K562 (cell line): ENCODE data around the gene MDN1. TPM values are rescaled to one million over a fixed set of nuclear protein-coding genes. Genes with fewer than 3 reads are reported as not detected.

Experiments
- ATAC-seq: fragments of 200-7000 bp; cut with Tn5 transposase; 3 replicates; pipeline ENCODE4 v1.9.1; 2020; ENCODE audit warnings: moderate library complexity
- BruUV-seq: library from RNA; stranded (reverse); fragments of 400-500 nt; replicated peaks from 2 replicates; lab custom pipeline; 2021; lab: Mats Ljungman, UMichigan
- CTCF ChIA-PET: fragments of 300-600 bp; formaldehyde crosslinking; extraction: SDS; loops from one replicate; lab custom pipeline; 2021; ENCODE audit warnings: low intra/inter-chr PET ratio; lab: Yijun Ruan, JAX
- POLR2A ChIA-PET: fragments of 300-600, 350-650 bp; sonication (Branson Sonifier 250); formaldehyde crosslinking; extraction: SDS; loops from one replicate; lab custom pipeline; 2021; ENCODE audit warnings: antibody characterized with exemption, inconsistent platforms; lab: Yijun Ruan, JAX
- DNase-seq, 4 experiments: peaks; one replicate each; pipeline versions ENCODE4 v3.0.0 to v3.0.0-alpha.2; 2011 to 2018; ENCODE audit warnings: low spot score in 3 of 4, mixed read lengths in 3 of 4; ENCODE audit errors: extremely low read depth in 1 of 4
- FAIRE-seq: peaks from 2 replicates; lab custom pipeline; 2011; peaks lifted over from hg19 to GRCh38; lab: Jason Lieb, UNC
- H2AFZ ChIP-seq: 2 replicates; pipeline ENCODE4 v1.6.0; 2011; ENCODE audit warnings: low read depth, low read length, control low read depth, inconsistent platforms
- H3K27ac ChIP-seq: fragments of 200-600 bp; 3 replicates; pipeline ENCODE4 v1.8.0; 2011; ENCODE audit warnings: low read depth, mild to moderate bottlenecking, control low read depth, inconsistent platforms, low read length, moderate library complexity, mixed read lengths; ENCODE audit errors: extremely low read depth
- H3K27me3 ChIP-seq, 2 experiments: fragments of 300-600 bp in 1 of 2; 2 replicates in 1 of 2; 3 replicates in 1 of 2; pipeline versions ENCODE4 v1.6.0 to v1.8.0; 2011; ENCODE audit warnings: inconsistent platforms in 2 of 2, low read length in 2 of 2, mild to moderate bottlenecking in 1 of 2, mixed read lengths in 1 of 2, moderate library complexity in 1 of 2; ENCODE audit not compliant: control insufficient read depth in 2 of 2, insufficient read depth in 2 of 2
- H3K36me3 ChIP-seq: fragments of 300-600 bp; 3 replicates; pipeline ENCODE4 v1.8.0; 2011; ENCODE audit warnings: mild to moderate bottlenecking, low read length, inconsistent platforms; ENCODE audit not compliant: control insufficient read depth, insufficient read depth
- H3K4me1 ChIP-seq, 2 experiments: fragments of 200-600 bp in 1 of 2; replicated peaks in 1 of 2; 2 replicates in 1 of 2; 3 replicates in 1 of 2; pipeline versions ENCODE4 v1.5.1 to v1.8.0; 2011; ENCODE audit warnings: inconsistent platforms in 2 of 2, low read length in 2 of 2, mild to moderate bottlenecking in 1 of 2, mixed read lengths in 1 of 2, moderate library complexity in 1 of 2; ENCODE audit not compliant: control insufficient read depth in 2 of 2, insufficient read depth in 2 of 2
- H3K4me2 ChIP-seq: 2 replicates; pipeline ENCODE4 v1.6.1; 2011; ENCODE audit warnings: low read length, control low read depth, inconsistent platforms, mixed read lengths; ENCODE audit not compliant: insufficient read depth
- H3K4me3 ChIP-seq: fragments of 200-600 bp; sonication (generic), shearing (Covaris generic); 2 replicates; pipeline ENCODE4 v1.5.1; 2016; ENCODE audit warnings: control low read depth, inconsistent platforms
- H3K79me2 ChIP-seq: fragments of 200-600 bp; 3 replicates; pipeline ENCODE4 v1.8.0; 2011; ENCODE audit warnings: low read length, inconsistent platforms; ENCODE audit not compliant: control insufficient read depth, insufficient read depth
- H3K9ac ChIP-seq, 2 experiments: 2 replicates each; pipeline versions ENCODE4 v1.6.0 to v1.6.1; 2011; ENCODE audit warnings: low read depth in 2 of 2, low read length in 2 of 2, control low read depth in 1 of 2, inconsistent platforms in 1 of 2, mild to moderate bottlenecking in 1 of 2, mixed read lengths in 1 of 2; ENCODE audit not compliant: insufficient read depth in 1 of 2
- H3K9me1 ChIP-seq: one replicate; pipeline ENCODE4 v1.6.0; 2011; ENCODE audit warnings: inconsistent platforms, mild to moderate bottlenecking, low read length, moderate library complexity; ENCODE audit not compliant: control insufficient read depth, insufficient read depth
- H3K9me3 ChIP-seq: replicated peaks from 2 replicates; pipeline ENCODE4 v1.5.1; 2011; ENCODE audit warnings: low read depth, low read length, inconsistent platforms; ENCODE audit not compliant: control insufficient read depth, insufficient read depth
- H4K20me1 ChIP-seq: replicated peaks from 2 replicates; pipeline ENCODE4 v1.6.1; 2011; ENCODE audit warnings: low read length, inconsistent platforms, mixed read lengths; ENCODE audit not compliant: control insufficient read depth, insufficient read depth
- CREB1 ChIP-seq, 2 experiments: sonication (generic) in 1 of 2; formaldehyde crosslinking in 1 of 2; IDR thresholded peaks; 2 replicates each; pipeline versions ENCODE4 v1.6.1 to v1.8.0; 2012 to 2022; ENCODE audit warnings: inconsistent platforms in 1 of 2, mild to moderate bottlenecking in 1 of 2, missing genetic modification reagents in 1 of 2, moderate library complexity in 1 of 2
- KLF10 ChIP-seq: fragments of 250-450 bp; sonication (Bioruptor Pico); IDR thresholded peaks from 2 replicates; pipeline ENCODE4 v1.6.1; 2021; ENCODE audit warnings: matching md5 sums
- WGBS: fragments of 100-300 bp; shearing (Covaris generic); methylation state at CpG from one replicate; pipeline ENCODE4 v1.1.6; 2016; ENCODE audit warnings: low coverage, mixed read lengths; ENCODE audit not compliant: insufficient coverage; ENCODE audit errors: missing lambda C conversion rate; 5-methylcytosine and 5-hydroxymethylcytosine counted together
- in situ Hi-C: fragments of 300-500 bp; cut with MboI; formaldehyde crosslinking; loops from 4 replicates; pipeline ENCODE4 v1.15.0; 2018; ENCODE audit warnings: inconsistent platforms, mixed read lengths
- intact Hi-C: fragments of 100-400 bp; cut with micrococcal nuclease; formaldehyde crosslinking; loops from 2 replicates; pipeline ENCODE4 v1.14.2; 2022
- polyA plus RNA-seq, 8 experiments: library from polyadenylated mRNA; depleted of rRNA in 4 of 8; stranded (reverse) in 5 of 8; unstranded in 3 of 8; fragments of >200 nt; fragmentation: Nextera tagmentation in 2 of 8; fragmentation: Illumina TruSeq in 1 of 8; extraction: Ambion mirVana in 2 of 8; extraction: Trizol in 1 of 8; gene quantifications; 2 replicates each; pipeline versions ENCODE4 v1.2.1 to v1.2.3, GENCODE V29; 2011 to 2014; ENCODE audit warnings: inconsistent platforms in 1 of 8, missing spikeins in 1 of 8
- total RNA-seq, 7 experiments: library from RNA; depleted of rRNA in 6 of 7; stranded (reverse); fragments of >200 nt in 6 of 7; fragmentation: Illumina TruSeq in 2 of 7; extraction: Trizol in 2 of 7; gene quantifications; 2 replicates each; pipeline versions ENCODE4 v1.2.1 to v1.2.3, GENCODE V29; 2011 to 2021; ENCODE audit warnings: low replicate concordance in 1 of 7
- TF ChIP-seq, protein P1 (sequence below): sonication (generic); formaldehyde crosslinking; IDR thresholded peaks from 2 replicates; pipeline ENCODE4 v1.8.0; 2022; ENCODE audit warnings: mild to moderate bottlenecking, missing genetic modification reagents
- TF ChIP-seq, protein P2 (sequence below): fragments of 250-450 bp; sonication (Bioruptor Pico); IDR thresholded peaks from 2 replicates; pipeline ENCODE4 v1.5.0; 2021; ENCODE audit warnings: mild to moderate bottlenecking, borderline replicate concordance

Gene MDN1
- total and polyA plus RNA-seq, 9 of the 15 experiments (the other 6 are each of a cell fraction or from before 2014, with no cell fraction given), result 25.6 to 93.6 (median 43.0) TPM

DNA sequence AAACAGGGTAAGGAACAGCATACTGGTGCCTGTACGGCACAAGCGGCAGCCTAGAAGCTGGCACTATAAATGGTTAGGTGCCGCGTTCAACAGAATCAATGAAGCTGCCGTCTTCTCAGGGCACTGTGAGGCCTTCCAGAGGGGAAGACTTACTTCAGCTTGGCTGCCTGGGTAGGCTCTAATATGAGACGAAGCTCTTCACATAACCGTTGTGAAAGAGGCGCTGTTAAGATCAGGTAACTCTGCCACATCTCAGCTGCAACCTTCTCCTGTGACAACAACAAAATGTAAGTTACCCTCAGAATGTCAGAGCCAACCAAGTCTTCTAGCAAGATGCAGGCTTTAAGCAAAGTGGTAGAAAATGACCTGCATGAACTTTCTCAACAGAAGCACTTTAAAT is 169.0 kb downstream of the MDN1 start:
- POLR2A ChIA-PET, result interaction anchor here (4.2 kb wide), 1 partner anchor 12 kb away, joined by 15 read pairs; the partner anchor contains the start of gene LYRM2
- no peaks in the 10 kb centered on the region for H3K9me3 ChIP-seq
- H3K4me1 ChIP-seq, result no peaks in the 10 kb centered on the region
- ATAC-seq (no peak), DNase-seq (no peak), FAIRE-seq (no peak)
- H3K79me2 ChIP-seq, result no peaks in the 10 kb centered on the region
- WGBS, result 93% methylated on average over 8 of the region's 8 CpGs
- no peak overlapping the region for H3K4me3 ChIP-seq
- TF ChIP-seq, protein P1, sequence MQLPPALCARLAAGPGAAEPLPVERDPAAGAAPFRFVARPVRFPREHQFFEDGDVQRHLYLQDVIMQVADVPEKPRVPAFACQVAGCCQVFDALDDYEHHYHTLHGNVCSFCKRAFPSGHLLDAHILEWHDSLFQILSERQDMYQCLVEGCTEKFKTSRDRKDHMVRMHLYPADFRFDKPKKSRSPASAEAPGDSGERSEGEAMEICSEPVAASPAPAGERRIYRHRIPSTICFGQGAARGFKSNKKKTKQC (CRISPR knock-in tag), result no peak
- TF ChIP-seq KLF10 (no peak), CREB1 (IDR thresholded peaks at IDR 0.05) (no peak), CREB1 (CRISPR knock-in tag; IDR thresholded peaks at IDR 0.05) (no peak)
- TF ChIP-seq, protein P2, sequence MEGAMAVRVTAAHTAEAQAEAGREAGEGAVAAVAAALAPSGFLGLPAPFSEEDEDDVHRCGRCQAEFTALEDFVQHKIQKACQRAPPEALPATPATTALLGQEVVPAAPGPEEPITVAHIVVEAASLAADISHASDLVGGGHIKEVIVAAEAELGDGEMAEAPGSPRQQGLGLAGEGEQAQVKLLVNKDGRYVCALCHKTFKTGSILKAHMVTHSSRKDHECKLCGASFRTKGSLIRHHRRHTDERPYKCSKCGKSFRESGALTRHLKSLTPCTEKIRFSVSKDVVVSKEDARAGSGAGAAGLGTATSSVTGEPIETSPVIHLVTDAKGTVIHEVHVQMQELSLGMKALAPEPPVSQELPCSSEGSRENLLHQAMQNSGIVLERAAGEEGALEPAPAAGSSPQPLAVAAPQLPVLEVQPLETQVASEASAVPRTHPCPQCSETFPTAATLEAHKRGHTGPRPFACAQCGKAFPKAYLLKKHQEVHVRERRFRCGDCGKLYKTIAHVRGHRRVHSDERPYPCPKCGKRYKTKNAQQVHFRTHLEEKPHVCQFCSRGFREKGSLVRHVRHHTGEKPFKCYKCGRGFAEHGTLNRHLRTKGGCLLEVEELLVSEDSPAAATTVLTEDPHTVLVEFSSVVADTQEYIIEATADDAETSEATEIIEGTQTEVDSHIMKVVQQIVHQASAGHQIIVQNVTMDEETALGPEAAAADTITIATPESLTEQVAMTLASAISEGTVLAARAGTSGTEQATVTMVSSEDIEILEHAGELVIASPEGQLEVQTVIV, result no peak
- H2AFZ ChIP-seq, result no peak overlapping the region
- in situ Hi-C loops, result no loop called here
- H3K9ac ChIP-seq, result no peak overlapping the region
- no peaks in the 10 kb centered on the region for H3K27me3 ChIP-seq
- no peak overlapping the region for H3K4me2 ChIP-seq
- H3K36me3 ChIP-seq, result peaks cover 93% of the 10 kb centered on the region
- BruUV-seq, result no TSS peak
- H3K27ac ChIP-seq, result no peak overlapping the region
- H3K9me1 ChIP-seq, result no peaks in the 10 kb centered on the region
- CTCF ChIA-PET, result no interaction called here
- intact Hi-C loops, result no loop called here
- H4K20me1 ChIP-seq, result no peaks in the 10 kb centered on the region; the same call in 1 of the 2 replicates
